ENCODE measurements around the gene SIK3. TPM values are rescaled to one million over a fixed set of nuclear protein-coding genes. Genes with fewer than 3 reads are reported as not detected.

SIK3 gene
- total RNA-seq, 2 donors from 2014 or later: 37.2 to 43.5 TPM

DNA sequence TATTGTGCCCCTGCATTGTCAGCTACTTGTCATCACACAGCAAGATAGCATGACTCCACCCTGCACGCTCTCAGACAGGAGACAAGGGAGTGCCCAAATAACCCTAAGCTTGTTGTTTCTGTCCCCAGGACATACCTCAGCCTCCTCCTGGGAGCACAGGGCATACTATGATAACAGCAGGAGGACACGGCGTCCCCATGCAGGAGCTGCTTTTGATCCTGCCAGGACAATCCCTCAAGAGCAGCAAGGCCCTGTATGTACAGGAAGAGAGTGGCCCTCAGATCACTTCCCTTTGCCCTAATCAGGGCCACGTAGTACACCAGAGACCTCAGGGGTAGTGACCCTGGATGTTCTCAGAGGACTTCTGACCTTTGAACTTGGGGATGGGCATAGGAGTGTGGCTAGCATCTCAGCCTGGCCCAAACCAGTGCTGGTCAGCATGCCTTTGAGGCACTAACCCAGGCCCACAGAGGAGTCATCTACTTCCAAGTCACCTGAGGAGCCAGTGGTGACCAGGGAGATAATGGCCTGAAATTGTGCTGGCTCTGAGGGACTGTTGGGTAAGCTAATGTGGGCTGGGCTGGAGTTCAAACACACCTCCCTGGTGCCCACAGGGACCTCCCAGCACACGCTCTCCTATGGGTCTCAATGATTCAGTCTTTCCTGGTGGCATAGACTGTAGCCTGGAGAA lies 284.3 kb downstream of the SIK3 start:
- H3K9ac ChIP-seq (ENCODE audit: extremely low read depth, low read length, poor library complexity, severe bottlenecking): no peak overlapping the region
- H3K27me3 ChIP-seq (ENCODE audit: control insufficient read depth, insufficient read depth, low read length, poor library complexity, severe bottlenecking): no peaks in the 10 kb centered on the region
- H3K4me1 ChIP-seq (ENCODE audit: control insufficient read depth, insufficient read depth, low read length): peaks cover 6% of the 10 kb centered on the region
- peaks cover 5% of the 10 kb centered on the region for H3K9me3 ChIP-seq (ENCODE audit: control insufficient read depth, low read length)
- no peak overlapping the region for H3K4me3 ChIP-seq (ENCODE audit: low read length)
- TF ChIP-seq, protein P1, sequence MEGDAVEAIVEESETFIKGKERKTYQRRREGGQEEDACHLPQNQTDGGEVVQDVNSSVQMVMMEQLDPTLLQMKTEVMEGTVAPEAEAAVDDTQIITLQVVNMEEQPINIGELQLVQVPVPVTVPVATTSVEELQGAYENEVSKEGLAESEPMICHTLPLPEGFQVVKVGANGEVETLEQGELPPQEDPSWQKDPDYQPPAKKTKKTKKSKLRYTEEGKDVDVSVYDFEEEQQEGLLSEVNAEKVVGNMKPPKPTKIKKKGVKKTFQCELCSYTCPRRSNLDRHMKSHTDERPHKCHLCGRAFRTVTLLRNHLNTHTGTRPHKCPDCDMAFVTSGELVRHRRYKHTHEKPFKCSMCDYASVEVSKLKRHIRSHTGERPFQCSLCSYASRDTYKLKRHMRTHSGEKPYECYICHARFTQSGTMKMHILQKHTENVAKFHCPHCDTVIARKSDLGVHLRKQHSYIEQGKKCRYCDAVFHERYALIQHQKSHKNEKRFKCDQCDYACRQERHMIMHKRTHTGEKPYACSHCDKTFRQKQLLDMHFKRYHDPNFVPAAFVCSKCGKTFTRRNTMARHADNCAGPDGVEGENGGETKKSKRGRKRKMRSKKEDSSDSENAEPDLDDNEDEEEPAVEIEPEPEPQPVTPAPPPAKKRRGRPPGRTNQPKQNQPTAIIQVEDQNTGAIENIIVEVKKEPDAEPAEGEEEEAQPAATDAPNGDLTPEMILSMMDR (conservative IDR thresholded peaks at IDR 0.05): no peak
- Mint-ChIP-seq H3K36me3 (ENCODE audit: low read depth) (no peaks in the 10 kb centered on the region), H3K4me1 (peaks cover 13% of the 10 kb centered on the region), H3K4me3 (no peak overlapping the region), H3K27ac (peak overlapping the region; percentile 74), H3K9me3 (no peaks in the 10 kb centered on the region), H3K27me3 (ENCODE audit: insufficient read depth) (peaks cover 2% of the 10 kb centered on the region)
- H3K36me3 ChIP-seq (ENCODE audit: control insufficient read depth, insufficient read depth, low read length): no peaks in the 10 kb centered on the region
- 56 to 83% methylated on average over 3 to 5 of the region's 5 CpGs for WGBS, 2 experiments (ENCODE audit: insufficient coverage in 1 of 2, insufficient read length in 1 of 2)
- no peak overlapping the region for H3K27ac ChIP-seq (ENCODE audit: low read depth, low read length)
- peak; percentile 75 for DNase-seq

DNA sequence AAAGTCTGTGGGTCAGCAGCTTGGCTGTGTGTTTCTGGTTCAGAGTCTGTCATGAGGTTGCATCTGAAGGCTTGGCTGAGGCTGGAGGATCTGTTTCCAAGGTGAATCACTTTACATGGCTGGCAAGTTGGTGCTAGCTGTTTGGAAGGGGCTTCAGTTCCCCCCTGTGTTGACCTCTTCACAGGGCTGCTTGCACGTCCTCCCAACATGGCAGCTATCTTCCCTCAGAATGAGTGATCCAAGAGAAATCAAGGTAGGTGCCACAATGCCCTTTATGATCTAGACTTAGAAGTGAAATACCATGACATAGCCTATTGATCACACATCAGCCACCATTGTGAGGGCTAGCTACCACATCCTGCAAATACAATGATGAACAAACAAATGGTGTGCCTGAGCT lies 285.1 kb downstream of the SIK3 start:
- Mint-ChIP-seq H3K9me3 (no peaks in the 10 kb centered on the region), H3K27me3 (ENCODE audit: insufficient read depth) (peaks cover 2% of the 10 kb centered on the region), H3K4me1 (peaks cover 21% of the 10 kb centered on the region), H3K27ac (peak overlapping the region; percentile 74), H3K36me3 (ENCODE audit: low read depth) (no peaks in the 10 kb centered on the region), H3K4me3 (no peak overlapping the region)
- Histone ChIP-seq H3K9ac (ENCODE audit: extremely low read depth, low read length, poor library complexity, severe bottlenecking) (no peak overlapping the region), H3K9me3 (ENCODE audit: control insufficient read depth, low read length) (peaks cover 5% of the 10 kb centered on the region), H3K4me1 (ENCODE audit: control insufficient read depth, insufficient read depth, low read length) (peaks cover 10% of the 10 kb centered on the region), H3K4me3 (ENCODE audit: low read length) (peak overlapping the region; percentile 4), H3K36me3 (ENCODE audit: control insufficient read depth, insufficient read depth, low read length) (no peaks in the 10 kb centered on the region), H3K27me3 (ENCODE audit: control insufficient read depth, insufficient read depth, low read length, poor library complexity, severe bottlenecking) (no peaks in the 10 kb centered on the region), H3K27ac (ENCODE audit: low read depth, low read length) (no peak overlapping the region)
- TF ChIP-seq, protein P1 (conservative IDR thresholded peaks at IDR 0.05): no peak
- DNase-seq: peak; percentile 51
- 73 to 82% methylated on average over 1 of the region's 1 CpG for WGBS, 2 experiments (ENCODE audit: insufficient coverage in 1 of 2, insufficient read length in 1 of 2)

DNA sequence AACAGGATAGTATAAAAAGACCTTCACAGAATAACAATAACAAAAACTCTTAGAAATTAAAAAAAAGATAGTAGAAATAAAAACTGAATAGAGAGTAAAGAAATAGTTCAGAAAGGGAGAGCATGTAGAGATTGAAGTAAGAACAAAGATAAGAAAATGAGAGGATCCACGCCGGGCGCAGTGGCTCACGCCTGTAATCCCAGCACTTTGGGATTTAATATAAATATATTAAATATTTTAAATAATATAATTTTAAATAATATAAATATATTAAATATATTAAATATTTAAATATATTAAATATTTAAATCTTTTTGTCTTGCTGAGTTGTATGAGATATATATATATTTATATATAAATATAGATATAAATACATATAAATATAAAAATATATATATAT lies 286.1 kb downstream of the SIK3 start:
- peaks cover 10% of the 10 kb centered on the region for H3K4me1 ChIP-seq (ENCODE audit: control insufficient read depth, insufficient read depth, low read length)
- H3K36me3 ChIP-seq (ENCODE audit: control insufficient read depth, insufficient read depth, low read length): no peaks in the 10 kb centered on the region
- H3K36me3 Mint-ChIP-seq (ENCODE audit: low read depth): no peaks in the 10 kb centered on the region
- peaks cover 27% of the 10 kb centered on the region for H3K4me1 Mint-ChIP-seq
- H3K27ac ChIP-seq (ENCODE audit: low read depth, low read length): no peak overlapping the region
- no peak overlapping the region for H3K4me3 ChIP-seq (ENCODE audit: low read length)
- H3K9ac ChIP-seq (ENCODE audit: extremely low read depth, low read length, poor library complexity, severe bottlenecking): no peak overlapping the region
- no peak overlapping the region for H3K4me3 Mint-ChIP-seq
- H3K27ac Mint-ChIP-seq: no peak overlapping the region
- peaks cover 5% of the 10 kb centered on the region for H3K9me3 ChIP-seq (ENCODE audit: control insufficient read depth, low read length)
- peaks cover 2% of the 10 kb centered on the region for H3K27me3 Mint-ChIP-seq (ENCODE audit: insufficient read depth)
- 100% methylated on average over 2 of the region's 4 CpGs; no CpG with 5 or more reads in 1 of the 2 experiments for WGBS, 2 experiments (ENCODE audit: insufficient coverage in 1 of 2, insufficient read length in 1 of 2)
- H3K27me3 ChIP-seq (ENCODE audit: control insufficient read depth, insufficient read depth, low read length, poor library complexity, severe bottlenecking): no peaks in the 10 kb centered on the region
- peak; percentile 15 for DNase-seq
- H3K9me3 Mint-ChIP-seq: no peaks in the 10 kb centered on the region
- TF ChIP-seq, protein P1 (conservative IDR thresholded peaks at IDR 0.05): no peak
